ENCODE results near the gene CRYBA1. TPM values are rescaled to one million over a fixed set of nuclear protein-coding genes. Genes with fewer than 3 reads are reported as not detected.
"Not testable (repeated sequence)": the region's sequence is repeated elsewhere in the genome, so short reads cannot be mapped to it uniquely, and the experiment has no call there.

CRYBA1 gene
- total RNA-seq, 1 experiment from 2014 or later, result not detected

DNA sequence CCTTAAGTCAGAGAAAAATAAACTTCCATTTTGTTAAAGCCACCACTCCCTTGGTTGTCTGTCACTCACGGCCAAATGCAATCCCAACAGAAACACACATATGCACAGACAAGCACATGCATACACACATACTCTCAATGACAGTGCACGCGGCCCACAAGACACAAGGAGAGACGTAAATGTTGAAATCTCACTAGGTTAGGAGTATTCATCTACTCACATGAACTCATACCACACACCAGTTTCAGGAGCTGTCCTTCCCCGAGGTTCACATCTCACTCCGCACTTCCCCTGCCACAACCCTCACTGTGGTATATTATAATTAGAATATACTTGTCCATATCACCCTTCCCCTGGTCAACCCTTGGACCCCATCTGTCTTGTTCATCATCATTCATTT is 30.5 kb upstream of the CRYBA1 start:
- Mint-ChIP-seq H3K27me3 (ENCODE audit: unreplicated experiment) (peaks cover 10% of the 10 kb centered on the region), H3K36me3 (ENCODE audit: insufficient read depth, unreplicated experiment) (no peaks in the 10 kb centered on the region), H3K4me3 (ENCODE audit: low read depth, unreplicated experiment) (no peak overlapping the region), H3K27ac (ENCODE audit: unreplicated experiment) (no peak overlapping the region), H3K9me3 (ENCODE audit: low read depth, unreplicated experiment) (no peaks in the 10 kb centered on the region), H3K4me1 (ENCODE audit: low read depth, unreplicated experiment) (peaks cover 8% of the 10 kb centered on the region)
- CTCF ChIA-PET, result interaction anchor here (0.6 to 1.1 kb wide), 4 partner anchors 60 to 565 kb away, joined by 3 to 4 read pairs (median 3); no protein-coding TSS in a partner anchor
- BruUV-seq (replicated peaks), result no TSS peak
- TF ChIP-seq, protein P1, sequence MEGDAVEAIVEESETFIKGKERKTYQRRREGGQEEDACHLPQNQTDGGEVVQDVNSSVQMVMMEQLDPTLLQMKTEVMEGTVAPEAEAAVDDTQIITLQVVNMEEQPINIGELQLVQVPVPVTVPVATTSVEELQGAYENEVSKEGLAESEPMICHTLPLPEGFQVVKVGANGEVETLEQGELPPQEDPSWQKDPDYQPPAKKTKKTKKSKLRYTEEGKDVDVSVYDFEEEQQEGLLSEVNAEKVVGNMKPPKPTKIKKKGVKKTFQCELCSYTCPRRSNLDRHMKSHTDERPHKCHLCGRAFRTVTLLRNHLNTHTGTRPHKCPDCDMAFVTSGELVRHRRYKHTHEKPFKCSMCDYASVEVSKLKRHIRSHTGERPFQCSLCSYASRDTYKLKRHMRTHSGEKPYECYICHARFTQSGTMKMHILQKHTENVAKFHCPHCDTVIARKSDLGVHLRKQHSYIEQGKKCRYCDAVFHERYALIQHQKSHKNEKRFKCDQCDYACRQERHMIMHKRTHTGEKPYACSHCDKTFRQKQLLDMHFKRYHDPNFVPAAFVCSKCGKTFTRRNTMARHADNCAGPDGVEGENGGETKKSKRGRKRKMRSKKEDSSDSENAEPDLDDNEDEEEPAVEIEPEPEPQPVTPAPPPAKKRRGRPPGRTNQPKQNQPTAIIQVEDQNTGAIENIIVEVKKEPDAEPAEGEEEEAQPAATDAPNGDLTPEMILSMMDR (IDR thresholded peaks at IDR 0.05; ENCODE audit: unreplicated experiment), result no peak
- intact Hi-C loops (cut with micrococcal nuclease; ENCODE audit: unreplicated experiment), result no loop called here
- DNase-seq, result no peak

DNA sequence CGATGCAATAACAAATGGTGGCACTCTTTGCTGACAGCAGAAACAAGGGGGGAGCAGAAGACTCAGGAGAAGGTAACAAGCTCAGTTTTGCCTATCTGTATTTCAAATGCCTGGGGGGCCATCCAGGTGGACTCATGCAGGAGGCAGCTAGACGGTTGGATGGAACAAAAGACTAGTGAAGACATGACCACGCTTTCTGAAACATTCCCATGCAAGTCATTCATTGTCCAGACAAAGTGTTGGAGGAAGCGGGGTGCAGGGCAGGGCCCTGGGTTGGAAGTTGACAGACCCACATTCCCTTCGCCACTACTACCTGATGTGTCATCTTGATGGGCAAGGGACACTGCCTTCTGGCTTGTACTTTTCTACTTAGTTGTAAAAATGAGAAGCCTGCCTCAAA is 29.8 kb upstream of the CRYBA1 start:
- H3K27me3 Mint-ChIP-seq (ENCODE audit: unreplicated experiment), result peaks cover 10% of the 10 kb centered on the region
- intact Hi-C loops (cut with micrococcal nuclease; ENCODE audit: unreplicated experiment), result no loop called here
- peaks cover 8% of the 10 kb centered on the region for H3K4me1 Mint-ChIP-seq (ENCODE audit: low read depth, unreplicated experiment)
- H3K27ac Mint-ChIP-seq (ENCODE audit: unreplicated experiment), result no peak overlapping the region
- BruUV-seq (replicated peaks), result no TSS peak
- H3K36me3 Mint-ChIP-seq (ENCODE audit: insufficient read depth, unreplicated experiment), result no peaks in the 10 kb centered on the region
- no peaks in the 10 kb centered on the region for H3K9me3 Mint-ChIP-seq (ENCODE audit: low read depth, unreplicated experiment)
- CTCF ChIA-PET, result interaction anchor here (0.6 to 1.1 kb wide), 3 partner anchors 60 to 93 kb away, joined by 3 to 4 read pairs (median 3); no protein-coding TSS in a partner anchor
- no peak for DNase-seq
- TF ChIP-seq, protein P1 (IDR thresholded peaks at IDR 0.05; ENCODE audit: unreplicated experiment), result no peak
- no peak overlapping the region for H3K4me3 Mint-ChIP-seq (ENCODE audit: low read depth, unreplicated experiment)

DNA sequence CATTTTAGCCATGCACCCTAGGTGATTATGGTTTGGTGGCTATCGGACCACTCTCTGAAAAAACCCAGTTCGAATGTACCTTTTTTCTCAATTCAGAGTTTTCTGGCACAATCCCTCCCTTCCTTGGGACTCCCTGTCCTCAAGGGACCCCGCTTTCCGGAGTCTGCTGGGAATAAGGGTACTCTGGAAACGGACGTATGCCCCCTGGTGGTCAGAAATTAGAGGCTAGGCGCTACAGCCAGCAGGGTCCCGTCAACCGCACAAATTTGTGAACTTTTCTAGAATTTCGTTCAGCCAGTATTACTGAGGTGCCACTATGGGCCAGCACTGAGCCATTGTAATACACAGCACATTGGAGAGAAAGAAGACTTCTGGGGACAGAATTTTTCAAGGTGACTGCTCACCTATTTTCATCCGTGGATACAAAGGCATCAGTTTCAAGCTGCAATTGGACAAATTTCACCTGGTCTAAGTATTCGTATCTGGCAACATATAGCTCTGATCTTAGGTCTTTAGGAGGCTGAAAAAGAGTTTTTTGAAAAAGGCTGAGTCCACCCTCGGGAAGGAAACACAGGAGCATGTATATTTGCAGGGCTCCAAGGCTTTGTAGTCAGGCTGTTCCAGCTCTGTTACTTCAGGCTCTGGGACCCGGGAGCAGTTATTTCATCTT is 27.1 kb upstream of the CRYBA1 start:
- DNase-seq, result peak; percentile 90
- intact Hi-C loops (cut with micrococcal nuclease; ENCODE audit: unreplicated experiment), result loop anchor here (1.0 kb wide), 2 partner anchors 70 to 94 kb away; no protein-coding TSS in a partner anchor
- Mint-ChIP-seq H3K9me3 (ENCODE audit: low read depth, unreplicated experiment) (no peaks in the 10 kb centered on the region), H3K4me1 (ENCODE audit: low read depth, unreplicated experiment) (peaks cover 8% of the 10 kb centered on the region), H3K27me3 (ENCODE audit: unreplicated experiment) (peaks cover 10% of the 10 kb centered on the region), H3K4me3 (ENCODE audit: low read depth, unreplicated experiment) (no peak overlapping the region), H3K36me3 (ENCODE audit: insufficient read depth, unreplicated experiment) (peaks cover 4% of the 10 kb centered on the region), H3K27ac (ENCODE audit: unreplicated experiment) (no peak overlapping the region)
- CTCF ChIA-PET, result interaction anchor here (0.6 to 3.5 kb wide), 8 partner anchors 16 to 254 kb away, joined by 3 to 28 read pairs (median 6); partner anchors contain the start of gene MYO18A
- TF ChIP-seq, protein P1 (IDR thresholded peaks at IDR 0.05; ENCODE audit: unreplicated experiment), result peak; percentile 95
- no TSS peak for BruUV-seq (replicated peaks)

DNA sequence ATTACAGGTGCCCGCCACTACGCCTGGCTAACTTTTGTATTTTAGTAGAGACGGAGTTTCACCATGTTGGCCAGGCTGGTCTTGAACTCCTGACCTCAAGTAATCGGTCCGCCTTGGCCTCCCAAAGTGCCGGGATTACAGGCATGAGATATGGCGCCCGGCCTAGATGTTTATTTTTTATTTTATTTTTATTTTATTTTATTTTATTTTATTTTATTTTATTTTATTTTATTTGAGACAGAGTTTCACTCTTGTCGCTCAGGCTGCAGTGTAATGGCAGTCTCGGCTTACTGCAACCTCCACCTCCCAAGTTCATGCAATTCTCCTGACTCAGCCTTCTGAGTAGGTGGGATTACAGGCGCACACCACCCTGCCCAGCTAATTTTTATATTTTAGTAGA is 25.3 kb upstream of the CRYBA1 start:
- H3K27ac Mint-ChIP-seq (ENCODE audit: unreplicated experiment); H3K36me3 Mint-ChIP-seq (ENCODE audit: insufficient read depth, unreplicated experiment); BruUV-seq (replicated peaks); intact Hi-C loops (cut with micrococcal nuclease; ENCODE audit: unreplicated experiment); H3K9me3 Mint-ChIP-seq (ENCODE audit: low read depth, unreplicated experiment); DNase-seq; H3K4me1 Mint-ChIP-seq (ENCODE audit: low read depth, unreplicated experiment); H3K27me3 Mint-ChIP-seq (ENCODE audit: unreplicated experiment); H3K4me3 Mint-ChIP-seq (ENCODE audit: low read depth, unreplicated experiment): not testable (repeated sequence)
- CTCF ChIA-PET, result interaction anchor here (3.5 kb wide), 1 partner anchor 72 kb away, joined by 28 read pairs; no protein-coding TSS in a partner anchor

DNA sequence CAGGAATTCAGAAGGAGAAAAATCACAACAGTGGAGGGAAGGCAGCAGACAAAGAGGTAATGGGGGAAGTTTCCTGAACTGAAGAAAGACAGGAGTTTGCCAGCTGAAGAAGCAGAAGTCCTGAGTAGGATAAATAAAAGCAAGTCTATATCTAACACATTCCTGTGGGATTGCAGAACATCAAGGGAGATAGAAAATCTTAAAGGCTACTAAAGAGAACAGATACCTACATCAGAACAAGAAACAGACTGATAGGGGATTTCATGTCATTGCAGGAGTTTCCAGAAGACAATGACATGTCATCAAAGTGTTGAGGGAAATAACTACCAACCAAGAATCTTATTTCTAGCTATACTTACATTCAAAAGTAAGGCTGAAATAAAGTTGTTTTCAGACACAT is 21.3 kb upstream of the CRYBA1 start:
- DNase-seq, result no peak
- intact Hi-C loops (cut with micrococcal nuclease; ENCODE audit: unreplicated experiment), result no loop called here
- no peak overlapping the region for H3K27ac Mint-ChIP-seq (ENCODE audit: unreplicated experiment)
- H3K36me3 Mint-ChIP-seq (ENCODE audit: insufficient read depth, unreplicated experiment), result peaks cover 4% of the 10 kb centered on the region
- TF ChIP-seq, protein P1 (IDR thresholded peaks at IDR 0.05; ENCODE audit: unreplicated experiment), result no peak
- no peaks in the 10 kb centered on the region for H3K4me1 Mint-ChIP-seq (ENCODE audit: low read depth, unreplicated experiment)
- H3K4me3 Mint-ChIP-seq (ENCODE audit: low read depth, unreplicated experiment), result no peak overlapping the region
- CTCF ChIA-PET, result no interaction called here
- H3K27me3 Mint-ChIP-seq (ENCODE audit: unreplicated experiment), result no peaks in the 10 kb centered on the region
- H3K9me3 Mint-ChIP-seq (ENCODE audit: low read depth, unreplicated experiment), result no peaks in the 10 kb centered on the region
- BruUV-seq (replicated peaks), result no TSS peak

All from Calu3 (cell line).